ENCODE results near the gene FAM107A. TPM values are rescaled to one million over a fixed set of nuclear protein-coding genes. Genes with fewer than 3 reads are reported as not detected.

The FAM107A gene
- total and polyA plus RNA-seq, 2 of the 13 experiments (the other 11 are each of a cell fraction or from before 2014, with no cell fraction given), result not detected

GRCh38 chr3:58585005-58585786 lies 8.0 kb upstream of the FAM107A start (continued):
- TF ChIP-seq ZNF281 (CRISPR knock-in tag; IDR thresholded peaks at IDR 0.05; ENCODE audit: borderline replicate concordance) (no peak), SMAD1 (CRISPR knock-in tag; IDR thresholded peaks at IDR 0.05; ENCODE audit: borderline replicate concordance, low read depth) (no peak), CC2D1A (CRISPR knock-in tag; IDR thresholded peaks at IDR 0.05) (no peak), ZNF20 (CRISPR knock-in tag; IDR thresholded peaks at IDR 0.05) (no peak; the same call in none of the 2 replicates), ZNF772 (CRISPR knock-in tag; IDR thresholded peaks at IDR 0.05) (0 out of 2 replicates have a peak, but pooled peaks have one; percentile 32), ZNF687 (CRISPR knock-in tag; IDR thresholded peaks at IDR 0.05) (peak; percentile 83), HNRNPLL (IDR thresholded peaks at IDR 0.05; ENCODE audit: low read depth, low read length, poor library complexity, severe bottlenecking) (peak; percentile 50), ZNF232 (CRISPR knock-in tag; IDR thresholded peaks at IDR 0.05; ENCODE audit: borderline replicate concordance) (0 out of 2 replicates have a peak, but pooled peaks have one; percentile 27), CERS6 (CRISPR knock-in tag; IDR thresholded peaks at IDR 0.05) (no peak), SNAPC4 (CRISPR knock-in tag; IDR thresholded peaks at IDR 0.05) (no peak), ZFP91 (CRISPR knock-in tag; IDR thresholded peaks at IDR 0.05; ENCODE audit: borderline replicate concordance) (peak; percentile 20; the same call in 1 of the 2 replicates), ZNF546 (CRISPR knock-in tag; conservative IDR thresholded peaks at IDR 0.05) (no peak)

Data from HepG2 (cell line).